GM12878 (cell line): Measurements from ENCODE around the gene TSPEAR. TPM values are rescaled to one million over a fixed set of nuclear protein-coding genes. Genes with fewer than 3 reads are reported as not detected.

Experiments used
- ATAC-seq: fragments of 200-7000 bp; cut with Tn5 transposase; 3 replicates; pipeline ENCODE4 v1.9.1; 2020; ENCODE audit warnings: mild to moderate bottlenecking, moderate library complexity
- BruUV-seq: library from RNA; stranded (reverse); fragments of 400-500 nt; replicated peaks from 2 replicates; lab custom pipeline; 2021; lab: Mats Ljungman, UMichigan
- CTCF ChIA-PET: fragments of 300-600 bp; sonication (Branson Sonifier 250); formaldehyde crosslinking; extraction: SDS; loops from one replicate; lab custom pipeline; 2021; ENCODE audit warnings: inconsistent platforms; lab: Yijun Ruan, JAX
- POLR2A ChIA-PET: fragments of 350-600 bp; formaldehyde crosslinking; extraction: SDS; loops from one replicate; lab custom pipeline; 2021; ENCODE audit warnings: inconsistent platforms; lab: Charles Lee
- RAD21 ChIA-PET: fragments of 300-600 bp; sonication (Branson Sonifier 250); formaldehyde crosslinking; loops from one replicate; lab custom pipeline; 2023; ENCODE audit warnings: antibody characterized with exemption; ENCODE audit not compliant: unreplicated experiment; lab: Charles Lee
- SMC1A ChIA-PET: fragments of 300-600 bp; sonication (Branson Sonifier 250); formaldehyde crosslinking; loops from one replicate; lab custom pipeline; 2023; ENCODE audit not compliant: unreplicated experiment, uncharacterized antibody; lab: Charles Lee
- DNase-seq: peaks from one replicate; pipeline ENCODE4 v3.0.0-alpha.2; 2011; ENCODE audit warnings: low read depth, low spot score
- FAIRE-seq: peaks from 3 replicates; lab custom pipeline; 2011; peaks lifted over from hg19 to GRCh38; lab: Jason Lieb, UNC
- H2AFZ ChIP-seq: 2 replicates; pipeline ENCODE4 v1.6.0; 2011; ENCODE audit warnings: low read depth, low read length, control low read depth; ENCODE audit not compliant: control insufficient read depth
- H3K27ac ChIP-seq: 2 replicates; pipeline ENCODE4 v1.5.1; 2011; ENCODE audit warnings: control low read depth; ENCODE audit not compliant: control insufficient read depth, insufficient read depth
- H3K27me3 ChIP-seq, 2 experiments: replicated peaks in 1 of 2; 2 replicates each; pipeline versions ENCODE4 v1.6.0 to v1.6.1; 2011; ENCODE audit warnings: low read length in 1 of 2; ENCODE audit not compliant: control insufficient read depth in 2 of 2, insufficient read depth in 2 of 2
- H3K36me3 ChIP-seq, 2 experiments: 2 replicates each; pipeline ENCODE4 v1.5.1; 2011; ENCODE audit warnings: low read length in 1 of 2; ENCODE audit not compliant: control insufficient read depth in 2 of 2, insufficient read depth in 2 of 2
- H3K4me1 ChIP-seq: 2 replicates; pipeline ENCODE4 v1.6.1; 2011; ENCODE audit warnings: mild to moderate bottlenecking, low read length, moderate library complexity, mixed read lengths; ENCODE audit not compliant: control insufficient read depth, insufficient read depth
- H3K4me2 ChIP-seq: 2 replicates; pipeline ENCODE4 v1.6.0; 2011; ENCODE audit warnings: control low read depth; ENCODE audit not compliant: control insufficient read depth, insufficient read depth
- H3K4me3 ChIP-seq: fragments of 200-600 bp; sonication (generic); 2 replicates; pipeline ENCODE4 v1.5.1; 2016
- H3K79me2 ChIP-seq: 2 replicates; pipeline ENCODE4 v1.6.0; 2011; ENCODE audit warnings: low read length; ENCODE audit not compliant: control insufficient read depth, insufficient read depth
- H3K9ac ChIP-seq: 2 replicates; pipeline ENCODE4 v1.8.0; 2011; ENCODE audit warnings: low read length, control low read depth, mixed read lengths; ENCODE audit not compliant: control insufficient read depth, insufficient read depth
- H3K9me3 ChIP-seq: replicated peaks from 3 replicates; pipeline ENCODE4 v1.5.1; 2011; ENCODE audit warnings: mild to moderate bottlenecking, low read length; ENCODE audit not compliant: control insufficient read depth, insufficient read depth
- H4K20me1 ChIP-seq: 2 replicates; pipeline ENCODE4 v1.6.0; 2011; ENCODE audit not compliant: control insufficient read depth, insufficient read depth
- BACH1 ChIP-seq: fragments of 450-650 bp; IDR thresholded peaks from 2 replicates; pipeline ENCODE4 v1.6.1; 2017; ENCODE audit warnings: mild to moderate bottlenecking, borderline replicate concordance
- FOXM1 ChIP-seq: IDR thresholded peaks from 2 replicates; pipeline ENCODE4 v1.6.1; 2012; ENCODE audit warnings: low read depth, mild to moderate bottlenecking, inconsistent platforms, low read length, moderate library complexity
- HDAC6 ChIP-seq: fragments of 200-600 bp; sonication (generic); IDR thresholded peaks from one replicate; pipeline ENCODE4 v1.8.0; 2017; ENCODE audit warnings: antibody characterized with exemption; ENCODE audit not compliant: unreplicated experiment
- KAT2A ChIP-seq: conservative IDR thresholded peaks from 2 replicates; pipeline ENCODE4 v1.6.1; 2011; ENCODE audit warnings: low read depth, low read length; ENCODE audit not compliant: control insufficient read depth
- MAX ChIP-seq: IDR thresholded peaks from 2 replicates; pipeline ENCODE4 v1.6.1; 2012; ENCODE audit warnings: low read depth, low read length, improper control_type of control experiment
- MTA3 ChIP-seq: IDR thresholded peaks from 2 replicates; pipeline ENCODE4 v1.6.1; 2012; ENCODE audit warnings: low read length, inconsistent platforms, borderline replicate concordance
- NFYA ChIP-seq: IDR thresholded peaks from 2 replicates; pipeline ENCODE4 v1.6.1; 2011; ENCODE audit warnings: low read depth, mild to moderate bottlenecking, low read length, improper control_type of control experiment, borderline replicate concordance
- NR2C1 ChIP-seq: fragments of 450-650 bp; IDR thresholded peaks from 2 replicates; pipeline ENCODE4 v1.6.1; 2017; ENCODE audit warnings: antibody characterized with exemption, mild to moderate bottlenecking, moderate library complexity
- POLR2AphosphoS5 ChIP-seq: IDR thresholded peaks from 2 replicates; pipeline ENCODE4 v1.6.1; 2011; ENCODE audit warnings: mild to moderate bottlenecking, low read length, inconsistent platforms
- RAD21 ChIP-seq: IDR thresholded peaks from 2 replicates; pipeline ENCODE4 v1.6.1; 2011; ENCODE audit warnings: mild to moderate bottlenecking, low read depth, low read length, moderate library complexity; ENCODE audit not compliant: insufficient read depth
- RAD51 ChIP-seq: fragments of 450-650 bp; IDR thresholded peaks from 2 replicates; pipeline ENCODE4 v1.6.1; 2016; ENCODE audit warnings: moderate library complexity, mild to moderate bottlenecking, inconsistent platforms
- RUNX3 ChIP-seq: IDR thresholded peaks from 2 replicates; pipeline ENCODE4 v1.6.1; 2012; ENCODE audit warnings: low read length, inconsistent platforms
- SIX5 ChIP-seq: IDR thresholded peaks from 2 replicates; pipeline ENCODE4 v1.6.1; 2011; ENCODE audit warnings: mild to moderate bottlenecking, low read depth, low read length, moderate library complexity; ENCODE audit not compliant: severe bottlenecking
- SMC3 ChIP-seq: IDR thresholded peaks from 2 replicates; pipeline ENCODE4 v1.6.1; 2011; ENCODE audit warnings: low read length, improper control_type of control experiment, borderline replicate concordance
- SUPT20H ChIP-seq: IDR thresholded peaks from 2 replicates; pipeline ENCODE4 v1.6.1; 2011; ENCODE audit warnings: low read depth, mild to moderate bottlenecking, low read length, moderate library complexity, borderline replicate concordance; ENCODE audit not compliant: control insufficient read depth
- WRNIP1 ChIP-seq: IDR thresholded peaks from 2 replicates; pipeline ENCODE4 v1.6.1; 2011; ENCODE audit warnings: low read depth, low read length, improper control_type of control experiment, borderline replicate concordance
- WGBS: methylation state at CpG from one replicate; pipeline ENCODE4 v1.1.6; 2016; ENCODE audit warnings: low lambda C conversion rate; ENCODE audit not compliant: insufficient replicate concordance, insufficient coverage; ENCODE audit errors: missing lambda C conversion rate; 5-methylcytosine and 5-hydroxymethylcytosine counted together
- in situ Hi-C: fragments of 300-500 bp; cut with MboI; formaldehyde crosslinking; loops from 9 replicates; pipeline ENCODE4 v1.14.3; 2018; ENCODE audit warnings: mixed read lengths
- intact Hi-C: fragments of 100-400 bp; cut with micrococcal nuclease; formaldehyde crosslinking; loops from one replicate; pipeline ENCODE4 v1.14.2; 2022; ENCODE audit not compliant: unreplicated experiment
- polyA plus RNA-seq, 11 experiments: library from polyadenylated mRNA; depleted of rRNA in 4 of 11; unstranded in 6 of 11; stranded (reverse) in 5 of 11; fragments of >200 nt; fragmentation: Nextera tagmentation in 4 of 11; fragmentation: Illumina TruSeq in 1 of 11; extraction: Ambion mirVana in 4 of 11; extraction: Trizol in 1 of 11; gene quantifications; 1 replicate in 1 of 11; 2 replicates in 10 of 11; pipeline versions ENCODE4 v1.2.1 to v1.2.3, GENCODE V29; 2011 to 2016; ENCODE audit warnings: inconsistent platforms in 2 of 11, missing spikeins in 2 of 11, low read depth in 1 of 11
- total RNA-seq, 4 experiments: library from RNA; depleted of rRNA in 3 of 4; stranded (reverse); fragments of >200 nt in 3 of 4; fragmentation: Illumina TruSeq in 1 of 4; extraction: Trizol in 1 of 4; gene quantifications; 2 replicates each; pipeline versions ENCODE4 v1.2.1 to v1.2.3, GENCODE V29; 2013 to 2021

The TSPEAR gene
- total and polyA plus RNA-seq, 10 of the 15 experiments (the other 5 are each of a cell fraction or from before 2014, with no cell fraction given): not detected

- intact Hi-C loops (no loop called here), in situ Hi-C loops (no loop called here)
- FAIRE-seq (no peak), ATAC-seq (no peak), DNase-seq (no peak)
- H3K79me2 ChIP-seq: no peaks in the 10 kb centered on the region
- no peak overlapping the region for H3K9ac ChIP-seq
- WGBS: 19% methylated on average over 1 of the region's 1 CpG
- ChIA-PET CTCF (no interaction called here), POLR2A (no interaction called here), SMC1A (no interaction called here), RAD21 (no interaction called here)
- BruUV-seq: no TSS peak
- H3K9me3 ChIP-seq: no peaks in the 10 kb centered on the region; the same call in 1 of the 3 replicates
- no peak overlapping the region for H3K4me2 ChIP-seq
- H3K4me3 ChIP-seq: no peak overlapping the region
- H3K27ac ChIP-seq: no peak overlapping the region
- no peaks in the 10 kb centered on the region for H3K36me3 ChIP-seq
- no peaks in the 10 kb centered on the region for H4K20me1 ChIP-seq
- TF ChIP-seq RAD21: no peak
- no peak for TF ChIP-seq SUPT20H
- TF ChIP-seq POLR2AphosphoS5: no peak
- TF ChIP-seq BACH1: no peak
- no peak for TF ChIP-seq NFYA
- no peak for TF ChIP-seq NR2C1
- no peak for TF ChIP-seq HDAC6
- TF ChIP-seq FOXM1: no peak
- TF ChIP-seq SIX5: no peak
- no peak for TF ChIP-seq RAD51
- TF ChIP-seq SMC3: no peak
- no peak for TF ChIP-seq MAX
- TF ChIP-seq WRNIP1: no peak
- no peak for TF ChIP-seq KAT2A
- TF ChIP-seq MTA3: no peak
- TF ChIP-seq RUNX3: no peak
- H3K4me1 ChIP-seq: no peaks in the 10 kb centered on the region
- H2AFZ ChIP-seq: no peak overlapping the region
- no peaks in the 10 kb centered on the region for H3K27me3 ChIP-seq
Observed at GRCh38 chr21:44671911-44672310, 39.5 kb downstream of the TSPEAR start.
